Keratinocyte (primary cell): ENCODE measurements around the gene ZNF132.

ENCODE experiments used
- EZH2 ChIP-seq: IDR thresholded peaks from one replicate; pipeline ENCODE4 v1.6.1; 2012; ENCODE audit warnings: inconsistent platforms, mild to moderate bottlenecking, low read length, moderate library complexity
- TF ChIP-seq, protein P1 (sequence below), 3 experiments: IDR thresholded peaks in 1 of 3; conservative IDR thresholded peaks in 1 of 3; optimal IDR thresholded peaks in 1 of 3; 2 replicates in 2 of 3; 3 replicates in 1 of 3; pipeline versions ENCODE3 to v1.5.1; 2011; ENCODE audit warnings: low read length in 3 of 3, mild to moderate bottlenecking in 3 of 3, moderate library complexity in 2 of 3, control low read depth in 1 of 3, inconsistent platforms in 1 of 3; ENCODE audit not compliant: insufficient read depth in 2 of 3; ENCODE audit errors: extremely low read depth in 1 of 3

GRCh38 chr19:58409010-58409790 is 30.8 kb downstream of the ZNF132 start:
- TF ChIP-seq, protein P1, sequence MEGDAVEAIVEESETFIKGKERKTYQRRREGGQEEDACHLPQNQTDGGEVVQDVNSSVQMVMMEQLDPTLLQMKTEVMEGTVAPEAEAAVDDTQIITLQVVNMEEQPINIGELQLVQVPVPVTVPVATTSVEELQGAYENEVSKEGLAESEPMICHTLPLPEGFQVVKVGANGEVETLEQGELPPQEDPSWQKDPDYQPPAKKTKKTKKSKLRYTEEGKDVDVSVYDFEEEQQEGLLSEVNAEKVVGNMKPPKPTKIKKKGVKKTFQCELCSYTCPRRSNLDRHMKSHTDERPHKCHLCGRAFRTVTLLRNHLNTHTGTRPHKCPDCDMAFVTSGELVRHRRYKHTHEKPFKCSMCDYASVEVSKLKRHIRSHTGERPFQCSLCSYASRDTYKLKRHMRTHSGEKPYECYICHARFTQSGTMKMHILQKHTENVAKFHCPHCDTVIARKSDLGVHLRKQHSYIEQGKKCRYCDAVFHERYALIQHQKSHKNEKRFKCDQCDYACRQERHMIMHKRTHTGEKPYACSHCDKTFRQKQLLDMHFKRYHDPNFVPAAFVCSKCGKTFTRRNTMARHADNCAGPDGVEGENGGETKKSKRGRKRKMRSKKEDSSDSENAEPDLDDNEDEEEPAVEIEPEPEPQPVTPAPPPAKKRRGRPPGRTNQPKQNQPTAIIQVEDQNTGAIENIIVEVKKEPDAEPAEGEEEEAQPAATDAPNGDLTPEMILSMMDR (optimal IDR thresholded peaks at IDR 0.05 in 1 of 3, IDR thresholded peaks at IDR 0.05 in 1 of 3, conservative IDR thresholded peaks at IDR 0.05 in 1 of 3; ENCODE audit: extremely low read depth in 1 of 3, insufficient read depth in 2 of 3, low read length in 3 of 3) = no peak
- TF ChIP-seq EZH2 = no peak
